HEK293T (cell line): ENCODE measurements around the gene ZNF219.

ENCODE experiments used
- BHLHE40 ChIP-seq: fragments of 450-650 bp; IDR thresholded peaks from 2 replicates; pipeline ENCODE4 v1.6.1; 2016; ENCODE audit warnings: mild to moderate bottlenecking, moderate library complexity, borderline replicate concordance
- ELF4 ChIP-seq: fragments of 450-650 bp; IDR thresholded peaks from 2 replicates; pipeline ENCODE4 v1.6.1; 2017; ENCODE audit warnings: antibody characterized with exemption
- FOXA1 ChIP-seq: fragments of 450-650 bp; IDR thresholded peaks from 2 replicates; pipeline ENCODE4 v1.6.1; 2016; ENCODE audit warnings: mild to moderate bottlenecking
- LEF1 ChIP-seq: fragments of 450-650 bp; IDR thresholded peaks from 2 replicates; pipeline ENCODE4 v1.6.1; 2017; ENCODE audit warnings: mild to moderate bottlenecking, borderline replicate concordance

- no peak for TF ChIP-seq ELF4
- TF ChIP-seq BHLHE40: no peak
- TF ChIP-seq FOXA1: no peak
- TF ChIP-seq LEF1: no peak
These were observed 37.6 kb upstream of the ZNF219 start for GRCh38 chr14:21136024-21136423.
